ENCODE results near the gene GALNT16.
"Not testable (repeated sequence)": the region's sequence is repeated elsewhere in the genome, so short reads cannot be mapped to it uniquely, and the experiment has no call there.

Gene GALNT16

GRCh38 chr14:69285661-69286255 lies 25.8 kb downstream of the GALNT16 start:
- DNase-seq (ENCODE audit: low spot score), result no peak

GRCh38 chr14:69287098-69288010 lies 27.4 kb downstream of the GALNT16 start:
- DNase-seq (ENCODE audit: low spot score), result no peak

- DNase-seq (ENCODE audit: low spot score), result peak; percentile 22
Measured at GRCh38 chr14:69288011-69288771, 28.2 kb downstream of the GALNT16 start.

GRCh38 chr14:69288956-69289705 lies 29.2 kb downstream of the GALNT16 start:
- no peak for DNase-seq (ENCODE audit: low spot score)

GRCh38 chr14:69289811-69290520 lies 30.0 kb downstream of the GALNT16 start:
- no peak for DNase-seq (ENCODE audit: low spot score)

GRCh38 chr14:69290881-69291280 lies 30.9 kb downstream of the GALNT16 start:
- not testable (repeated sequence) for DNase-seq (ENCODE audit: low spot score)

GRCh38 chr14:69291396-69291795 lies 31.4 kb downstream of the GALNT16 start:
- DNase-seq (ENCODE audit: low spot score), result no peak

- peak; percentile 56 for DNase-seq (ENCODE audit: low spot score)
Measured at GRCh38 chr14:69291891-69292561, 32.1 kb downstream of the GALNT16 start.

- no peak for DNase-seq (ENCODE audit: low spot score)
Measured at GRCh38 chr14:69298131-69299071, 38.4 kb downstream of the GALNT16 start.

GRCh38 chr14:69299286-69300035 lies 39.5 kb downstream of the GALNT16 start:
- no peak for DNase-seq (ENCODE audit: low spot score)

GRCh38 chr14:69300601-69301221 lies 40.8 kb downstream of the GALNT16 start:
- DNase-seq (ENCODE audit: low spot score), result no peak

GRCh38 chr14:69303086-69303485 lies 43.1 kb downstream of the GALNT16 start:
- DNase-seq (ENCODE audit: low spot score), result no peak

- DNase-seq (ENCODE audit: low spot score), result no peak
Measured at GRCh38 chr14:69312608-69313007, 52.6 kb downstream of the GALNT16 start.

GRCh38 chr14:69313176-69313575 lies 53.2 kb downstream of the GALNT16 start:
- DNase-seq (ENCODE audit: low spot score), result no peak

GRCh38 chr14:69314327-69314726 lies 54.4 kb downstream of the GALNT16 start:
- no peak for DNase-seq (ENCODE audit: low spot score)

GRCh38 chr14:69315301-69315700 lies 55.3 kb downstream of the GALNT16 start:
- DNase-seq (ENCODE audit: low spot score), result no peak

- no peak for DNase-seq (ENCODE audit: low spot score)
Measured at GRCh38 chr14:69316449-69317101, 56.6 kb downstream of the GALNT16 start.

Data from kidney tubule cell (primary cell).